Stimulated activated naive CD8-positive, alpha-beta T cell treated with anti-CD3 and anti-CD28 coated beads, Interleukin-15, amount 100 ng/mL, for 72 hours (primary cell): ENCODE results near the gene PSME3.

Experiments used
- ATAC-seq: fragments of 150-1000 bp; cut with Tn5 transposase; 2 replicates; pipeline ENCODE4 v1.10.0; 2021; ENCODE audit warnings: mild to moderate bottlenecking, moderate library complexity
- DNase-seq, 2 donors: peaks; one replicate each; pipeline ENCODE4 v3.0.0; 2021 to 2022
- H3K27ac Mint-ChIP-seq, 2 donors: one replicate each; pipeline ENCODE4 v1.8.0; 2022; ENCODE audit warnings: mild to moderate bottlenecking in 2 of 2, mixed read lengths in 2 of 2, moderate library complexity in 2 of 2
- H3K27me3 Mint-ChIP-seq: one replicate; pipeline ENCODE4 v1.8.0; 2022; ENCODE audit warnings: mixed read lengths
- H3K4me1 Mint-ChIP-seq: one replicate; pipeline ENCODE4 v1.8.0; 2022; ENCODE audit warnings: mild to moderate bottlenecking, mixed read lengths
- H3K4me3 Mint-ChIP-seq, 2 donors: one replicate each; pipeline ENCODE4 v1.8.0; 2022; ENCODE audit warnings: mild to moderate bottlenecking in 2 of 2, mixed read lengths in 2 of 2, moderate library complexity in 1 of 2
- H3K9me3 Mint-ChIP-seq, 2 donors: one replicate each; pipeline ENCODE4 v1.8.0; 2022; ENCODE audit warnings: mixed read lengths in 2 of 2

The PSME3 gene

GRCh38 chr17:42803074-42803883 is 29.9 kb upstream of the PSME3 start:
- Mint-ChIP-seq H3K9me3 (peaks cover 4 to 6% of the 10 kb centered on the region in 2 donors), H3K27ac (no peak overlapping the region), H3K27me3 (no peaks in the 10 kb centered on the region), H3K4me1 (peaks cover 8% of the 10 kb centered on the region), H3K4me3 (no peak overlapping the region)
- ATAC-seq (no peak), DNase-seq (no peak)

GRCh38 chr17:42804918-42805367 is 28.3 kb upstream of the PSME3 start:
- H3K27me3 Mint-ChIP-seq = no peaks in the 10 kb centered on the region

GRCh38 chr17:42806249-42806648 is 26.9 kb upstream of the PSME3 start:
- no peak for DNase-seq
- Mint-ChIP-seq H3K4me3 (no peak overlapping the region), H3K27me3 (no peaks in the 10 kb centered on the region), H3K4me1 (no peaks in the 10 kb centered on the region), H3K9me3 (no peaks in the 10 kb centered on the region), H3K27ac (no peak overlapping the region)
- ATAC-seq = no peak

More at GRCh38 chr17:42804918-42805367, 28.3 kb upstream of the PSME3 start:
- ATAC-seq = no peak
- H3K9me3 Mint-ChIP-seq = no peaks in the 10 kb centered on the region
- H3K4me3 Mint-ChIP-seq = no peak overlapping the region
- no peak for DNase-seq
- no peaks in the 10 kb centered on the region for H3K4me1 Mint-ChIP-seq
- H3K27ac Mint-ChIP-seq = no peak overlapping the region

- Mint-ChIP-seq H3K27me3 (no peaks in the 10 kb centered on the region), H3K27ac (peak overlapping the region in 1 of 2 donors; percentile 14), H3K4me3 (no peak overlapping the region), H3K9me3 (no peaks in the 10 kb centered on the region), H3K4me1 (no peaks in the 10 kb centered on the region)
- ATAC-seq (no peak), DNase-seq (no peak)
Measured at GRCh38 chr17:42809250-42809649, 23.9 kb upstream of the PSME3 start.

GRCh38 chr17:42814633-42815399 is 18.4 kb upstream of the PSME3 start:
- no peaks in the 10 kb centered on the region for H3K4me1 Mint-ChIP-seq
- no peak overlapping the region for H3K4me3 Mint-ChIP-seq
- H3K27ac Mint-ChIP-seq = peak overlapping the region; percentile 7 to 34
- H3K27me3 Mint-ChIP-seq = no peaks in the 10 kb centered on the region
- DNase-seq = no peak
- ATAC-seq = no peak
- no peaks in the 10 kb centered on the region for H3K9me3 Mint-ChIP-seq

- no peaks in the 10 kb centered on the region for H3K27me3 Mint-ChIP-seq
- no peaks in the 10 kb centered on the region for H3K9me3 Mint-ChIP-seq
- no peak overlapping the region for H3K27ac Mint-ChIP-seq
- H3K4me1 Mint-ChIP-seq = peaks cover 26% of the 10 kb centered on the region
- H3K4me3 Mint-ChIP-seq = no peak overlapping the region
- ATAC-seq (no peak), DNase-seq (no peak)
Measured at GRCh38 chr17:42817866-42818265, 15.3 kb upstream of the PSME3 start.

- no peak overlapping the region for H3K4me3 Mint-ChIP-seq
- peak overlapping the region in 1 of 2 donors; percentile 51 for H3K27ac Mint-ChIP-seq
- peaks cover 29% of the 10 kb centered on the region for H3K4me1 Mint-ChIP-seq
- no peak for ATAC-seq
- no peaks in the 10 kb centered on the region for H3K27me3 Mint-ChIP-seq
- DNase-seq = no peak
- H3K9me3 Mint-ChIP-seq = no peaks in the 10 kb centered on the region
Measured at GRCh38 chr17:42818379-42818778, 14.8 kb upstream of the PSME3 start.

GRCh38 chr17:42819939-42820535 is 13.2 kb upstream of the PSME3 start:
- peaks cover 41% of the 10 kb centered on the region for H3K4me1 Mint-ChIP-seq
- no peaks in the 10 kb centered on the region for H3K27me3 Mint-ChIP-seq

GRCh38 chr17:42821176-42821575 is 12.0 kb upstream of the PSME3 start:
- Mint-ChIP-seq H3K4me3 (peak overlapping the region in 1 of 2 donors; percentile 6), H3K9me3 (no peaks in the 10 kb centered on the region), H3K4me1 (peaks cover 41% of the 10 kb centered on the region), H3K27ac (no peak overlapping the region), H3K27me3 (no peaks in the 10 kb centered on the region)
- ATAC-seq (no peak), DNase-seq (no peak)

More at GRCh38 chr17:42819939-42820535, 13.2 kb upstream of the PSME3 start:
- Mint-ChIP-seq H3K9me3 (no peaks in the 10 kb centered on the region), H3K27ac (no peak overlapping the region), H3K4me3 (no peak overlapping the region)
- ATAC-seq = peak; percentile 68
- peak; percentile 54 to 76 for DNase-seq

- Mint-ChIP-seq H3K27ac (no peak overlapping the region), H3K27me3 (no peaks in the 10 kb centered on the region), H3K9me3 (no peaks in the 10 kb centered on the region), H3K4me1 (peaks cover 26% of the 10 kb centered on the region), H3K4me3 (no peak overlapping the region)
- DNase-seq (no peak), ATAC-seq (no peak)
Measured at GRCh38 chr17:42827472-42827871, 5.7 kb upstream of the PSME3 start.

- Mint-ChIP-seq H3K27me3 (no peaks in the 10 kb centered on the region), H3K4me1 (peaks cover 24% of the 10 kb centered on the region), H3K27ac (no peak overlapping the region), H3K9me3 (no peaks in the 10 kb centered on the region), H3K4me3 (no peak overlapping the region)
- no peak for ATAC-seq
- DNase-seq = no peak
Measured at GRCh38 chr17:42830971-42831370, 2.2 kb upstream of the PSME3 start.

GRCh38 chr17:42832213-42832933 is 824 bp upstream of the PSME3 start:
- DNase-seq (no peak), ATAC-seq (peak; percentile 46)
- Mint-ChIP-seq H3K27ac (peak overlapping the region; percentile 98 to 99), H3K9me3 (no peaks in the 10 kb centered on the region), H3K27me3 (no peaks in the 10 kb centered on the region), H3K4me1 (peaks cover 24% of the 10 kb centered on the region), H3K4me3 (peak overlapping the region; percentile 95)

- H3K9me3 Mint-ChIP-seq = no peaks in the 10 kb centered on the region
- ATAC-seq = no peak
- DNase-seq = no peak
- peaks cover 24% of the 10 kb centered on the region for H3K4me1 Mint-ChIP-seq
- peak overlapping the region; percentile 95 for H3K4me3 Mint-ChIP-seq
- H3K27ac Mint-ChIP-seq = peak overlapping the region; percentile 98 to 99
- no peaks in the 10 kb centered on the region for H3K27me3 Mint-ChIP-seq
Measured at GRCh38 chr17:42833767-42834422, 698 bp downstream of the PSME3 start.

- no peak for DNase-seq
- peaks cover 24% of the 10 kb centered on the region for H3K4me1 Mint-ChIP-seq
- no peak overlapping the region for H3K4me3 Mint-ChIP-seq
- H3K9me3 Mint-ChIP-seq = no peaks in the 10 kb centered on the region
- no peaks in the 10 kb centered on the region for H3K27me3 Mint-ChIP-seq
- no peak for ATAC-seq
- no peak overlapping the region for H3K27ac Mint-ChIP-seq
Measured at GRCh38 chr17:42835732-42836131, 2.5 kb downstream of the PSME3 start.
